HL-60 (cell line): ENCODE measurements around the gene TSGA10.

ENCODE experiments used
- DNase-seq, 2 experiments: peaks; one replicate each; pipeline ENCODE4 v3.0.0-alpha.2; 2010 to 2020; ENCODE audit warnings: low read depth in 1 of 2, low spot score in 1 of 2
- H3K27ac ChIP-seq: fragments of 250-450 bp; sonication (Bioruptor Pico); replicated peaks from 2 replicates; pipeline ENCODE4 v1.5.1; 2020; ENCODE audit warnings: mild to moderate bottlenecking, moderate library complexity
- H3K27me3 ChIP-seq: fragments of 250-450 bp; sonication (Bioruptor Pico); 2 replicates; pipeline ENCODE4 v1.5.1; 2021; ENCODE audit warnings: mild to moderate bottlenecking, moderate library complexity; ENCODE audit not compliant: insufficient read depth, poor library complexity, severe bottlenecking
- H3K4me3 ChIP-seq: replicated peaks from 2 replicates; pipeline ENCODE4 v1.5.1; 2011; ENCODE audit warnings: mild to moderate bottlenecking, control low read depth, low read length; ENCODE audit not compliant: insufficient read depth
- CTCF ChIP-seq: IDR thresholded peaks from one replicate; pipeline ENCODE4 v1.5.1; 2011; ENCODE audit warnings: low read length, control low read depth, inconsistent platforms; ENCODE audit not compliant: insufficient read depth
- GABPA ChIP-seq: IDR thresholded peaks from 2 replicates; pipeline ENCODE4 v1.6.1; 2012; ENCODE audit warnings: low read depth
- POLR2AphosphoS5 ChIP-seq: IDR thresholded peaks from 2 replicates; pipeline ENCODE4 v1.6.1; 2012; ENCODE audit warnings: low read depth
- REST ChIP-seq: IDR thresholded peaks from 2 replicates; pipeline ENCODE4 v1.6.1; 2012; ENCODE audit warnings: low read depth; ENCODE audit not compliant: insufficient replicate concordance
- SPI1 ChIP-seq: IDR thresholded peaks from 2 replicates; pipeline ENCODE4 v1.6.1; 2012; ENCODE audit warnings: low read depth, mild to moderate bottlenecking, borderline replicate concordance
- long read RNA-seq: library from polyadenylated mRNA; unstranded; transcript quantifications from one replicate; pipeline ENCODE4 v2.0.0, GENCODE V29; 2020

TSGA10 gene
- long read RNA-seq, partial matches to known transcripts = 2 of 11 reads
- long read RNA-seq, other reads (novel, unspliced or antisense) = 8 of 11 reads

GRCh38 chr2:99154643-99155536 lies at the start of gene TSGA10, which contains the start of gene LIPT1:
TSS of gene TSGA10 (minus strand) at chr2:99154942. CDS start at chr2:99109439, 45,503 bp downstream.
TSS of gene LIPT1 (plus strand) at chr2:99154967. CDS start at chr2:99161958, 6,991 bp downstream.
- Histone ChIP-seq H3K4me3 (peak within 1 kb of the TSS; percentile 74), H3K27ac (peak within 1 kb of the TSS; percentile 89), H3K27me3 (no peaks in the 10 kb centered on the region)
- TF ChIP-seq GABPA (peak; percentile 83), REST (peak; percentile 31), CTCF (no peak), POLR2AphosphoS5 (peak; percentile 96)
- peak; percentile 91 to 93 for DNase-seq

- H3K4me3 ChIP-seq = no peak overlapping the region
- DNase-seq = no peak
- H3K27ac ChIP-seq = no peak overlapping the region
- TF ChIP-seq GABPA (no peak), CTCF (no peak), SPI1 (no peak), POLR2AphosphoS5 (no peak), REST (no peak)
- no peaks in the 10 kb centered on the region for H3K27me3 ChIP-seq
Measured at GRCh38 chr2:99201959-99202678, 47.4 kb upstream of the TSGA10 start.

DNA sequence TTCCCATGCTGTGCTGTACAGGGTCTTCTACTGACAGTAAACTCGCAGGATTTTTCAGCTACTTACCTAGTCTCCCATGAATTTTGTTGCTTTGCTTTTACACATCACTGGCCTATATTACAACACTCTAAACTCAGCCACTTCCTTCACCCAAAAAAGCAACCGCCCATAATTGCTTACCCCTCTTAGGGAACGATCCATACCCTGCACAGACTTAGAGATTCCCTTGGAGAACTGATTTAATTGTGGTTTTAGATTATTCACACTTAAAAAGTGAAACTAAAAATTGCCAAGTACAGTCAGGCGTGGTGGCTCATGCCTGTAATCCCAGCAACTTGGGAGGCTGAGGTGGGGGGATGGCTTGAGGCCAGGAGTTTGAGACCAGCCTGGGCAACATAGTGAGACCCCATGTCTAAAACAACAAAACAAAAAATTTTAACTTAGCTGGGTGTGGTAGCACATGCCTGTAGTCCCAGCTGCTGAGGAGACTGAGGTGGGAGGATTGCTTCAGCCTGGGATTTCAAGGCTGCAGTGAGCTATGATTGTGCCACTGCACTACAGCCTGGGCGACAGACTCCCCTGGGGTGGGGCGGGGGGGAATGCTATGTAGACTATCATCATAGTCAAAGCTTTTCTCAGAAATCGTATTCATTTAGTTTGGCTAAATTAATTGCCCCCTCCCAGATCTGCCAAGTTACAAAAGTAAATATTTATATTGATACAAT lies 45.5 kb upstream of the TSGA10 start:
- Histone ChIP-seq H3K4me3 (no peak overlapping the region), H3K27ac (no peak overlapping the region)

More for the DNA sequence above, 45.5 kb upstream of the TSGA10 start:
- no peaks in the 10 kb centered on the region for H3K27me3 ChIP-seq
- TF ChIP-seq CTCF (no peak), SPI1 (no peak), REST (no peak), GABPA (no peak), POLR2AphosphoS5 (no peak)
- no peak for DNase-seq
